ENCODE results near the gene IGHMBP2. TPM values are rescaled to one million over a fixed set of nuclear protein-coding genes. Genes with fewer than 3 reads are reported as not detected.

Gene IGHMBP2
- total RNA-seq, 1 donor from 2014 or later = 30.6 TPM

DNA sequence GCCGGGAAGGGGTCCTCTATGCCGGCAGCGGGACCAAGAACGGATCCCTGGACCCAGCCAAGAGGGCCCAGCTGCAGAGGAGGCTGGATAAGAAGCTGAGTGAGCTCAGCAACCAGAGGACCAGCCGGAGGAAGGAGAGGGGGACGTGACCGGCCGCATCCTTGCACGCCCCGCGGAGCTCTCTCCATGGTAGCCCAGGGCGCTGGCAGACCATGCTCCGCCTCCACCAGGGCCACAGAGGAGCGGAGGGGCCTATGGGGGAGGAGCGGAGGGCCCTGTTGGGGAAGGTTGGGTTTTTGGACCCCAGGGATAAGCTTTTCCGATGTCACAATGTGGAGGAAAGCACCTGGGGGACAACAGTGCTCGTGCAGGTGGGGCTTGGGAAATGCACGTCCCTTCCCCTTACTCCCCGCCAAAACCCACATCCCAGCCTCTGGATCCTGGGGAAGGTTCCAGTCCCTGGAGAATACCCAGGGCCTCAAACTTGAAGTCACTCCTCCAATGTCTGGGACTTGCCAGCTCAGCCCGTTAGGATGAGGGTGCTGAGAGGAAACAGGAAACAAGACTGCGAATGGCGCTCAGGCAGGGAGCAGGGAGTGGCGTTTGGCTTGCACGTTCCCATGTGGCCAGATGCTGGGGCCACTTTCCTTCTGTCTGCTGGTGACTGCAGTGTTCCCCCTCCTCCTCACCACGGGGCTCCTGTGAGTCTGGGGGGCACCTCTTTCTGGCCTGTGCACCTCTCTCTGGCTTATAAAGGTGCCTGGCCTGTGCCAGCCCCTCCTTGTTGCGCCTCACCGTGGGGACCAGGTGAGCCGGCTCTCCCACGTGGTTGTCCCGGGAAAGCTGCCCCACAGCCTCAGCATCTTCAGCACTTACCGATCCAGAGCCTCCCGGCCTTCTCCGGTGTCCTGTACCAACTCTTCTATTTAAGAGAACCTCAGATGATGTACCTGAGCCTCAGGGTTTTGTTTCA lies 36.2 kb downstream of the IGHMBP2 start:
- no peak overlapping the region for H3K27ac Mint-ChIP-seq
- TF ChIP-seq, protein P1, sequence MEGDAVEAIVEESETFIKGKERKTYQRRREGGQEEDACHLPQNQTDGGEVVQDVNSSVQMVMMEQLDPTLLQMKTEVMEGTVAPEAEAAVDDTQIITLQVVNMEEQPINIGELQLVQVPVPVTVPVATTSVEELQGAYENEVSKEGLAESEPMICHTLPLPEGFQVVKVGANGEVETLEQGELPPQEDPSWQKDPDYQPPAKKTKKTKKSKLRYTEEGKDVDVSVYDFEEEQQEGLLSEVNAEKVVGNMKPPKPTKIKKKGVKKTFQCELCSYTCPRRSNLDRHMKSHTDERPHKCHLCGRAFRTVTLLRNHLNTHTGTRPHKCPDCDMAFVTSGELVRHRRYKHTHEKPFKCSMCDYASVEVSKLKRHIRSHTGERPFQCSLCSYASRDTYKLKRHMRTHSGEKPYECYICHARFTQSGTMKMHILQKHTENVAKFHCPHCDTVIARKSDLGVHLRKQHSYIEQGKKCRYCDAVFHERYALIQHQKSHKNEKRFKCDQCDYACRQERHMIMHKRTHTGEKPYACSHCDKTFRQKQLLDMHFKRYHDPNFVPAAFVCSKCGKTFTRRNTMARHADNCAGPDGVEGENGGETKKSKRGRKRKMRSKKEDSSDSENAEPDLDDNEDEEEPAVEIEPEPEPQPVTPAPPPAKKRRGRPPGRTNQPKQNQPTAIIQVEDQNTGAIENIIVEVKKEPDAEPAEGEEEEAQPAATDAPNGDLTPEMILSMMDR (IDR thresholded peaks at IDR 0.05; ENCODE audit: unreplicated experiment) = no peak
- H3K4me1 Mint-ChIP-seq (ENCODE audit: low read depth) = no peaks in the 10 kb centered on the region
- H3K4me3 Mint-ChIP-seq (ENCODE audit: low read depth) = no peak overlapping the region
- DNase-seq (ENCODE audit: low spot score, unreplicated experiment) = no peak
- no peaks in the 10 kb centered on the region for H3K27me3 Mint-ChIP-seq
- H3K9me3 Mint-ChIP-seq (ENCODE audit: low read depth) = no peaks in the 10 kb centered on the region
- peaks cover 9% of the 10 kb centered on the region for H3K36me3 Mint-ChIP-seq (ENCODE audit: insufficient read depth)

DNA sequence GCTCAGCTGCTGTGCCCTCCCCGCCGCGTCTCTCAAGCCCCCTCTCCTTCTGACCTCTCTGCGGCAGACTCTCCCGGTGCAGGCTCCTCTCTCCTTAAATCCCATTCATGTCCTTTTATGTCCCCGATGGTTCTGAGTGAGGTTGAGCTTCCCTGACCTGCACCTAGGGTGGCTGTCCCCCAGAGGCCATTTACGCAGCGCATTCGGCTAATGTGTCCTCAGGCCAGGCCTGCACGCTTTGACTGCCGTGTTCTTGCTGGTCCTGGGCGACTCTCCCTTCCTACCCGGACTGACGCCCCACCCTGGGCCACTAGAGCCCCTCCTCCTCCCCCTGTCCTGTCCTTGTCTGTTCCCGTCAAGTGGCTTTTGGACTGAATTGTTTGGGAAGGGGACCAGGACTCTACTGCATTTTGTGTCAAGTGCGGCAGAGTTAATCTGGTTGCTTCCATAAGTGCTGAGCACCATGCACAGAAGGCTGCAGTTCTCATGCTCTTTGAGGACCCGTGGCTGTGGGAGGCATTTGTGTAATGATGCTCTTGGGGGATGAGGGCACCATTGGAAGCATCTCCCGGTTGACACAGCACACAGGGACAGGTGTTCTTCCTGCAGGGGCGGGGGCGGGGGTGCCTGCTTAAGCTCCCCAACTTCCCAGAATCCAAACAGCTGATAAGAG lies 37.1 kb downstream of the IGHMBP2 start:
- no peak overlapping the region for H3K4me3 Mint-ChIP-seq (ENCODE audit: low read depth)
- H3K36me3 Mint-ChIP-seq (ENCODE audit: insufficient read depth) = peaks cover 6% of the 10 kb centered on the region
- TF ChIP-seq, protein P1 (IDR thresholded peaks at IDR 0.05; ENCODE audit: unreplicated experiment) = no peak
- DNase-seq (ENCODE audit: low spot score, unreplicated experiment) = no peak
- H3K4me1 Mint-ChIP-seq (ENCODE audit: low read depth) = no peaks in the 10 kb centered on the region
- no peaks in the 10 kb centered on the region for H3K27me3 Mint-ChIP-seq
- no peak overlapping the region for H3K27ac Mint-ChIP-seq
- no peaks in the 10 kb centered on the region for H3K9me3 Mint-ChIP-seq (ENCODE audit: low read depth)

DNA sequence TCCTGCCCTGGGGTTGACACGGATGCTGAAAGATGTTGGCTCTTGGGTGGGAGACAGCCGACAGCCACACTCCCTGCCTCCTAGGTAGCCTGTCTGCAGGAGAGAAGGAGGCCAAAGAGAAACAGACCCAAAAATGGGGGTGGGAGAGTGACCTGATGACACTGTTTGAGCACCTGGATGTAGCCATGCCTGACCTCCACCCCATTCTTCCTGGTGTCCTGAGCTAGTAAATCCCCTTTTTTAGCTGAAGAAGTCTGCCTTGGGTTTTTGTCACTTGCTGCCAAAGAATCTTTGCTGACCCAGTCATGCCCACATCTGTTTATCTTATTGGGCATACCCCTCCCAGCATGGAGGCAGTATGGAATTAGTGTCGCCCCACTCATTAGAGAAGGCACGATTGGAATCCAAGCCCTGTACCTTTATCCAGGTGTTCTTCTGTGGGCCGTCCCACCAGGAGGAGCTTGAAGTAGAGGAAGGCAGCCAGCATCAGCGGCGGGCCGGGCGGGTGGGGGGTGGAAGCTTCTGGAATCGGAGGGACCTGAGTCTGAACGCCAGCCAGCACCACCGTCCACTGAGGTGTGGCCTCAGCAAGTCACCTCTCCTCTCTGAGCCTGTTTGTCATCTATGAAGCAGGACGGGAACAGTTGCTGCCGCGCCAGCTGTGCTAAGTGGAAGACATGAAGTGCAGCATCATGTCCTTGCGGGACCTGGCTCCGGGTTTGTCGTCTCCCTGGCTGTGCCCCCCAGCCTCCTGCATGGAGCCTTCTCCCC lies 37.8 kb downstream of the IGHMBP2 start:
- Mint-ChIP-seq H3K4me3 (ENCODE audit: low read depth) (no peak overlapping the region), H3K27ac (no peak overlapping the region), H3K9me3 (ENCODE audit: low read depth) (no peaks in the 10 kb centered on the region), H3K36me3 (ENCODE audit: insufficient read depth) (peaks cover 6% of the 10 kb centered on the region), H3K4me1 (ENCODE audit: low read depth) (no peaks in the 10 kb centered on the region), H3K27me3 (no peaks in the 10 kb centered on the region)
- TF ChIP-seq, protein P1 (IDR thresholded peaks at IDR 0.05; ENCODE audit: unreplicated experiment) = no peak
- no peak for DNase-seq (ENCODE audit: low spot score, unreplicated experiment)

DNA sequence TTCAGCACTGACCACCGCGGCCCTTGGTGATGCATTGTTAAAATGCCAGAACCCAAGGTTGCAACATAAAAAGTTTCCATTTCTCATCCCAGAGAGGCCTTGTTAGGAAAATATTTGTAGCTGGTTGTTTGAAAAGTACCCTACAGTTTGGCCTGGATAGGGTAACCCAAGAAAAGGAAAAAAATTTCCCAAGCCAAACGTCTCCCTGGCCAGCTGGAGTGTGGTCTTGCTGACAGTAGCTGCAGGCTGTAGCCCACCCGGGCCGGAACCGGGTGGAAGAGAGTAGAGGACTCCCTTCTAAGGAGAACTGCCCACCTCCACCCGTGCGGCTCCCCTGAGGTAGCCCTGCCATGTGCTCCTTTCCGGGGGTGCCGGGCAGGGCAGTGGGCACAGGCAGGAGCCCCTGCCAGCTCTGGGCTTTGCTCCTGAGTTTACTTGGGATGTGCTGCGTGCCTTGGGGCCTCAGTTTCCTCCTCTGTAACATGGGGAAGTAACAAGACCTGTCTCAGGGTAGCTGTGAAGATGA lies 38.5 kb downstream of the IGHMBP2 start:
- no peak for DNase-seq (ENCODE audit: low spot score, unreplicated experiment)
- TF ChIP-seq, protein P1 (IDR thresholded peaks at IDR 0.05; ENCODE audit: unreplicated experiment) = no peak
- Mint-ChIP-seq H3K4me1 (ENCODE audit: low read depth) (peaks cover 2% of the 10 kb centered on the region), H3K9me3 (ENCODE audit: low read depth) (no peaks in the 10 kb centered on the region), H3K4me3 (ENCODE audit: low read depth) (no peak overlapping the region), H3K27ac (no peak overlapping the region), H3K27me3 (peaks cover 3% of the 10 kb centered on the region), H3K36me3 (ENCODE audit: insufficient read depth) (peaks cover 6% of the 10 kb centered on the region)

Measured in progenitor cell of endocrine pancreas (in vitro differentiated cells).